GM18861 (cell line): Measurements from ENCODE around the gene HIGD1A.

Experiments used
- ATAC-seq: cut with Tn5 transposase; IDR thresholded peaks from one replicate; pipeline ENCODE4 v1.9.1; 2021; ENCODE audit not compliant: unreplicated experiment

The HIGD1A gene

DNA sequence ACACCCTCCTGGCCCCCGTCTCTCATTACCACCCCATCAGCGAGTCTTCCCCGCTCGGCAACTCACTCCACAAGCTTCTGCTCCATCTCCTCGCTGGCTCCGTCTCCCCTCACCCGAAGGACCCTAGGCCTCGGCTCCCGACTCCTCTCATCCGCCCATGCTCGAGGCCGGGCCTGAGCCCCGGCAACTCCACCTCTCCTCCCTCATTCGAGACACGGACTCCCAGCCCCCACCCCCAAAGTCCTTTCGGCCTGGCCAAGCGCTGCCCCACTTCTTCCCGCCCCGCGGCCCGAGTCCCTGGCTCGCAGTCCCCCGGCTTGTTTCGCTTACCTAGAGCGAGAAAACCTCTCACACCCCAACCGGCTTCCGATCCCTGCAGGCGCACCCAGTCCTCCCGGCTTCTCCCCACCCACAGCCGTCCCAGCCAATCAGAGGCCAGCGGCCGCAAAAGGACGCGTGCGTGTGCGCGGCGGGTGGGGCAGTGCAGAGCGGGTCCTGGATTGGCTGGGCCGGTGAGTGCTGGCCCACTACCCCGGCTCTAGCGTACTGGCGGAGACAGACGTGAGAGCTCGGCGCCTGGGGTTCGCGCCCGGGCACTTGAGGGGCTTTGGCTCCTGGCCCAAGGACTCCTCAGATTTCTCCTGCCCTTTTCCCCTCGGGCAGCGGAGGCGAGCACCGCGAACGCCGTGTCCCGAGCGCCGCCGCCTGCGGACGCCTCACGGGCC, at the start of gene HIGD1A:
Gene HIGD1A (minus strand): TSS at position 385 of the 725 bp plus-strand sequence. CDS start 10,237 bp downstream, outside the sequence.
- ATAC-seq = peak; percentile 98

DNA sequence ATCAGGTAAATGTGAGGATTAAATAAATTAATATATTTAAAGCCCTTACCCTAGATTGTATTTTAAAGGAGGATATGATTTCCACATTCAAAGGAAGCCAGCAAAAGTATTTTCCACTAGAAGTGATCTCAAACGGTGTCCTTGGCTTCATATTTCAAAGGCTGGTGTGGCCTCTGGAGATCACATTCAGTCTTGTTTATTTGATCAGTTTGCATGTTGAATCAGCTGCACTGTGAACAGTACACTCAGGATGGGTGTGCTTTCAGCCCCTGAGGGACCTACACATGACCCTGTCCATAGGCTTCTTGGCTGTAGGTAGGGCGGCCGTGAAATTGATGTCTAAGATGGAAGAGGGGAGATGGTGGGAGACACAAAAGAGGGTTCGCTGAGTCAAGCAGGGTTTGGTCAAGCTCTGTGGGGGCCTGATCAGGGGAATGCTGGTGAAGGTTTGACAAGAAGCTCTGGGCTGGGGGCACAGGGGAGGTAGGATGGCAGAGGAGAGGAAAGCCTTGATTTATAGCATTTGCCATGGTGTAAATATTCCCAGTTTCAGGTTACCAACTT, 49.5 kb upstream of the HIGD1A start:
- ATAC-seq = no peak

DNA sequence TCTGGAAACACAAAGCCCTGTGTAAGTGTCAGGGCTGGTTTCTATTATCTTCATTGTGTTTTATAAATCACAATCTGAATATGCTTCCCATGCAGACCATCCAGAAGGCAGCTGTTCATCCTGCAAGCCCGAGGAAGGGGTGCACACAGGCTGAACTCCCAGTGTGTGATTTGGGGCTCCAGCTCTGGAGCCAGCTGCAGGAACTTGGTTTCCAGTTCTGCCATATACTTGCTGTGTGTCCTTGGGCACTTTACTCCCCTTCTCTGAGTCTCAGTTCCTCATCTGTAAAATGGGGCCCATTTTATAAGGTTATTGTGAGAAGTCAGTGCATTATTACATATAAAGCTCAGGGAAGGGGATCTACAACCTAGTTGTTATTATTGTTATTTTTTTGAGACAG, 48.8 kb upstream of the HIGD1A start:
- ATAC-seq = no peak

DNA sequence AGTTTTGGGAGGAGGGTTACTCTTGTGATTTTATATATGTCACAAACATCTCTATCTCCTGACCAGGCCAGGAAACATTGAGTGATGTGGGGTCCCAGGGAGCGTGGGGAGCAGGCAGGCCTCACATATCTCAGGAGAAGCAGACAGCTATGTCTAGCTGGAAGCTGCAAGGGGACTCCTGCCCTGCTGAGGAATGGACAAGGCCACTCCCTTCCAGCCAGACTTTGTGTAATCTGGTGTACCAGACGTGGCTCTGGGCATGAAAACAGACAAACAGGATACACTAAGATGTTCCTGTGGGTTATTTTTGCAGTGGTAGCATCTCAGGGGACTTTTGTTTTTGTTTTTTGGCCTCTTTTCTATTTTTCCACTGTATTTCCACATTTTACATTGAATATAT, 48.2 kb upstream of the HIGD1A start:
- no peak for ATAC-seq

DNA sequence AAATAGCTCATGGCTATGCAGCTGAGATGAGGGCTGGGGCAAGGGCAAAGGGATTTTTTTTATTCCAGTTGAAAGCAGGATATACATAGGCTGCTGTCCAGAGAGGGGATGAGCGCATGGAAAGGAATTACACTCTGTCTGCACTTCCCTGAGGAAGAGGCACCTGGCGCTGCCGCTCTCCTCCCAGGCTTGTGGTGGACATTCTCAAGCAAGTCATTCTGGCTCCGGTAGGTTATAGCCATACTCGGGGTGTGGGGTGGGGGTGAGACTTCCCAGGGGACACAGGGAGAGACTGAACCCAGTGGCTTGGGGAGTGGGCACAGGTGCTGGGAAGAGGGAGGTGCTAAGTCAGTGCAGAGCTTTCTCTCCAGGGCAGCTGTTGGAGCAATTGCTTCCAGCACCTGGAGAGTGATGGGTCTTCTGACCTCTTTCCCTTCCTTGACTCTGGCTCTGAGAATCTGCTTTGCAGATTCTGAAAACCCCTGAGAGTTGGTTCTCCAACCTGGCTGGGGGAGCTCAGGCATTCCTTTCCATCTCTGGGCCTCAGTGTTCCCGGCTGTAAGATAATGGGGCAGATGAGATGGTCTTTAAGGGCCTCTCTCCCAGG, 47.0 kb upstream of the HIGD1A start:
- no peak for ATAC-seq

DNA sequence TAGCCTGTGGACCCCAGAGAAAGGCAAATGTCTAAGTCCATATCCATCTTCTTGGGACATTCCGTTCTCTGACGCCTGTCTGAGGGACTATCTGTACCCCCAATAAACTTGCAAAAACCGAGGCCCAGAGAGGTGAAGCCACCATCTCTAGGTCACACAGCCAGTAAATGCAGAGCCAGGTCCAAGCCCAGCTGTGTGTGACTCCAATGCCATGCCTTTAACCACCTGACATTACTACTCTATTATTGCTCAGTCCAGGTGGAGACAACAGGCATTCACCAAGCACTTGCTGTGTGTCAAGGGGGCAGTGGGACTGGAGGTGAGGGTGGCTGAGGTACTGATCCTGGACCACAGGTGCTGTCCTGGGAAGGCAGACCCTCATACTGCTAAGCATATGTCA, 46.0 kb upstream of the HIGD1A start:
- no peak for ATAC-seq

DNA sequence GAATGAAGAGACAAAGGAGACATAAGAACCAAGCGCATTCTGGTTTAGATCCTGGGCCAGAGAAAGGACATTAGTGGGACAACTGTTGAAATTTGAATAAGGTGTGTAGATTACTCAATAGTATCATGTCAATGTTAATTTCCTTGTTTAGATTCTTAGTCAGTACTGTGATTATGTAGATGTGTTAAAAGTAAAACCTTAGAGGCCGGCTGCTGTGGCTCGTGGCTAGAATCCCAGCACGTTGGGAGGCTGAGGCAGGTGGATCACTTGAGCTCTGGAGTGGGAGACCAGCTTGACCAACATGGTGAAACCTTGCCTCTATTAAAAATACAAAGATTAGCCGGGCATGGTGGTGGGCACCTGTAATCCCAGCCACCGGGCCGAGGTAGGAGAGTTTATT, 44.7 kb upstream of the HIGD1A start:
- ATAC-seq = no peak

DNA sequence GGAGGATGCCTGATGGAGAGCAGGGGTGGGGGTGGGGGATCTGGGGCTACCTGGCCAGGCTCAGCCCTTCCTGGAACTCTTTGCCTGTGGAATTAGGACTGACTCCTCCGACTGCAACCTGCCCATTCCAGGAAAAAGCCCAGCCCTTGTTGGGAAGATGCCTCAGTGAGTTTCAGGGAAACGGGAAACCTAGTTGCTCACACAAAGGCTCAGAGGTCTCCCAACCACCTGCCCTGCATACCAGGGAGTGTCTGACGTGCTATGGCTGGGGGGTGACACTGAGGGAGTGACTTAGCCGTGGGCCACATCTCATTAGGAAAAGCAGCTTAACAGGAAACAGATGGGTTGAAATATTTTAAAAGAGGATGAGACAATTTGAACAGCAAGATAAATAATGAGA, 43.4 kb upstream of the HIGD1A start:
- no peak for ATAC-seq

DNA sequence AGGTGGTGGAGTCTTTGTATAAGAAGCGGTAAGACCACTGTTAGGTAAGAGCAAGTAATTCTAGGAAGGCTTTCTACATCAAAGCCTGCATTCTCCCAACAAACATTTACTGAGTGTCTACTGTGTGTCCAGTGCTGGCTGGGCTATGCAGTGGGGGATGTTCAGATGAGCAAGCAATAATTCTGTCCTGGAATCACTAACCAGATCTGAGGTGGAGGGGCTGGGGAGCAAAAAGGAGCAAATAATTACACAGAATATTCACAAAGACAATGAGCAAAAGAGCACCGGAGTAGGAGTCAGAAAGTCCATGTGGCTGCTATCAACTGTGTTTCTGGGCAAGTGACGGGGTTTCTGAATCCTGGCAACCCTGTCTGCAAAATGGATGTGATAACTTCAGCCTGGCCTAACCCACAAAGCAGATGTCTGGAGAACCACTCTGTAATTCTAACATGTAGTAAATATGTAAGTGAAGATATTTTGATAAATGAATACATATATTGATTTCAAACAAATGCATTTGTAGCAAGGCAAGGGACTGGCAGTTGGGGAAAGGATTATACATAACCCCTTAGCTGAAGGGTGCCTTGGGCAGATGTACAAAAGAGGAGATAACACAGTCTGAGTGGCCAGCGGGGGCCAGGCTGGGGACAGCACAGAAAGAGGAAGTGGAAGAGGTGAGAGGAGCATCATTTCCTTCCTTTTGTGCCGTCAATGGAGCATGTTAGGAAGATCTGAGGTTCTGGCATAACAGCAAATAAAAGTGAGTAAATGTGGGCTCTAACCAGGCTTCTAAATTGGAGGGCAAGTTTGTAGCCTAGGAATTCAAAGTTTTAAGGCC, 42.6 kb upstream of the HIGD1A start:
- ATAC-seq = peak; percentile 59

DNA sequence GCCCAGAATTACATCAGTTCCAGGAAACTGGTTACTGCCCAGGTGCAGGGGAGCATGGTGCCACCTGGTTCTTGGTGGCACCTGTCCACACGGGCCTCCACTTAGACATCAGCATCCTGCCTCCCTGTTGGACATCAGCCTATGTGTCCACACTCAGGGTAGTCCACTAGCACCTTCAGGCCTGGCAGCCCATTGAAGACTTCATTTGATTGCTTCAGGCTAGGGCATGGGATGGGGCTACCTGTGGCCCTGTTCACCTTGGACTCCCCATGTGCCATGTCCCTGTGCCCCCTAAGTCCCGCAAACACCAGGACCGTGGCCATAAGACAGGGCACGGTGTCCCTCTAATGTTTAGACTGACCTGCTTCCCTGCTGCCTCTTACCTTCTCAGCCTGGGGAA, 40.5 kb upstream of the HIGD1A start:
- no peak for ATAC-seq

DNA sequence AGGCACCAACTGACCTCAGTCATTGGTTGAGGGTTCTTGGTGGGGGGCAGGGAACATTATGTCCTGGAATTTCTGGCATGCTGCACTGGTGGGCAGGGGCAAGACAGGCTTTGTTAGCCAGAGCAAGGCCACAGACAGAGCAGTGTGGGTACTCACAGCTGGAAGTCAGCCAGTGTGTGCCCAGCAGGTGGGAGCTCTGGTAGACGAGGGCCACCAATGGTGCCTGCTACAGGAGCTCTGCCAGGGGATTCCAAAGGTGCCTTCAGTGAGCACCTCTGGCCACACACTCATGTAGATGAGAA, 40.1 kb upstream of the HIGD1A start:
- no peak for ATAC-seq

DNA sequence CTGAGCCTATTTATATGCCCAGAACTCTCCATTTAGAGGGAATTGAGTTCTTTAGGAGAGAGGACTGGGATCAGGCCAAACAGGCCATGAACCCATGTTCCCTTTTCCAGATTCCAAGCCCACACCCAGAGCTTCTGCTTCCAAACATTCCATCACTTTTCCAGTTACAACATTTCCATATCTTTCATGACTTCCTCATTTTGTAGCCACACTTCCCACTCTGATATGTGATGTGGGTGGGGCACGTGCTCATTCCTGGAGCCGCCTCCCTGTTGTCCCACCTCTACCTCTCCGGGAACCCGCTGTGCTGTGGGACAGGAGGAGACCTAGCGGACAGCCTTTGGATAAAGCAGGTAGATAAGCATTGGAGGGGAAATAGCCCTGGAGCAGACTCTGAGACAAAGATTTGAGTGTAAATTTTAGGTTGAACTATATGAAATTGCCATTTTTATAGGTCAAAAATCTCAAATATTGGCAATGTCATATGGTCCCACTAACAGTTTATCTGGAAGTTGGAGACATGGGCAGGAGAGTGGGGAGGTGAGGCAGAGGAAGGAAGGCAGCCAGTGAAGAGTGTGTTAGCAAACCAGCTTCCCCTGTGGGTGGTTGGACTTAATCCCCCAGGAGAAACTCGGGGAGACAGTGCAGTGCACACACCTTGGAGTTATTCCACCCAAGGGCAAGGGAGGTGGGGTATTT, 39.6 kb upstream of the HIGD1A start:
- ATAC-seq = no peak

DNA sequence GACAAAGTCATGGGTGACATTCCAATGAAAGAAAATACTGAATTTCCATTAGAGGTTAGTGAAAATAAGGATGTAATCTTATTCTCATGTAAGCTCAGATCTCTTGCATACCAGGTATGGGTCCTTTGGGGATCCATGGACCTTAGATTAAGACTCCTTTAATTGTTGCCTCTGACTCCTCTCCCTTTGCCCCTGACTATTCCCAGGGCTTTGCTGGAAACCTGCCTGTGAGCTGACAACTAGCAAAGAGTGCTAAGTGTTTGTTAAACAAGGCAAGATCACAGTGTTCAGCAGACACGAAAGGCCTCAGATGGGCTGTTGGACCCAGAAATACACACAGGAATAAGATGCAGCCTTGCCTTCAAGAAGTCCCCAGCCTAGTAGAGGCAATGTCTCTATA, 37.0 kb upstream of the HIGD1A start:
- no peak for ATAC-seq

DNA sequence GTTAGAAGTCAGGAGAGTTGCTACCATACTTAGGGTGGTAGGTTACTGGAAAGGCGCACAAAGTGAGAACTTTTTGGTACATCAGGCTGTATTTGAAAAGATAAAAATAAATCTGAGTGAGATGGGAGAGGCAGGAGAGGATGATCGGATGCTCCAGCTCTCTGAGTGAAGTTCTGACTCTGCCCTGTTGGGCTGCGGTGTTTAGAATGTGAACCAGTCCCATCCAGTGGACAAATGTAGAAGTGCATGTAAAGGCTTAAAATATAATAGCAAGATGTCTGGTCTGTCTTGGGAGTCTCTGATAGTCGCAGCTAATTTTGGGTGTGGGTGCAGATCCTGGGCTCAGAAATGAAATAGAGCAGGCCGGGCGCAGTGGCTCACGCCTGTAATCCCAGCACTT, 35.3 kb upstream of the HIGD1A start:
- ATAC-seq = peak; percentile 97

DNA sequence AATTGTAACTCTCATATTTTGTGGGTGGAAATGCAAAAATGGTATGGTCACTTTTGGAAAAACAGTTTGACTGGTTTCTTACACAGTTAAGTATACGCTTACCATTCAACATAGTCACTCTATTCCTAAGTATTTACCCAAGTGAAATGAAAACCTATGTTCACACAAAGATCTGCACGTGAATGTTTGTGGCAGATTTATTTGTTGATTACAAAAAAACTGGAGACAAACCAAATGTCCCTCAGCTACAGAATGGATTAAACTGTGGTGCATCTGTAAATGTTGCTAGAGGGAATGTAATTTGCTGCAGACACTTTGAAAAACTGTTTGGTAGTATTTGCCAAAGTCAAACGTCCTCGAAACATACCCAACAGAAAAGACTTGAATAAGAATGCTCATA, 34.3 kb upstream of the HIGD1A start:
- no peak for ATAC-seq

DNA sequence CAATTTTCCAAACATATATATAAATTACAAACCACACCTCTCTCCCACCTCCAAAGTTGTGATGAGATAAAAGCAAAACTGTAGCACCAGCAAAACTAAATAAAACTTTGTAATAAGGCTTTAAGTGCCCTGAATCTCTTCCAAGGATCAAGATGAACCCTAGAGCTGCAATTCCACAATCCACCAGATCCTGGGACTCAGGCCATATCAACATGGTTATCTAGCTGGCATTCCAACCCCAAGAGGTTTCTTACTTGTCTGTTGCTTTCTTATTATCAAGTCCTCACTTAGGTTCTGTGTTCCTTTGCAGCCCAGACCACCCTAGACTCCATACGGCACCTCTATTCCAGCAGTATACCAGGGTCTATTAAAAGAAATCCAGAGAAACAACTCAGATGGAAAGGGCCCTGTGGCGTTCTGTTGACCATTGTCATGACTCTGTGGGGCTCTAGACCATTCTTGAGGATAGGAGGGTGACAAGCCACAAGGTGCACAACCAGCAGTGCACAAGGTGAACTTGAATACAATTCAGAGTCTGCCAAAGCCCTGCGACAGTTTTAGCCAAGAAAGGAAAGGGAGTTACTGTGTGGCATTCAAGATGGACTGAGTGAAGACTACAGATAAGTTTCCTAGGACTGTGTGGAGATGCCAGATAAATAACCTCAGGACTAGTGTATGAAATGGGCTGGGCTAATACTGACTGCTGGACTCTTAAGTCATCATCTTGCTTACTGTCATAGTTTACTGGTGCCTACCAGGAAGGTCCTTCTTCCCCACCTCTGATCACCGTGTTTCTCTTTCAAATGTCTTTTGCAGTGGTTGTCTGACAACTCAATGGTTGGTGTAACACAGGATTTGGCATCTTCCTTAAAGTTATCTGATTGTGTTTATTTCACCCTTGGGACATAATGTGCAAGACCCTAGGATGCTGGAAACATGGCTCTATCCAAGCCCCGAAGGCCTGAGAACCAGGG, 32.1 kb upstream of the HIGD1A start:
- ATAC-seq = no peak

DNA sequence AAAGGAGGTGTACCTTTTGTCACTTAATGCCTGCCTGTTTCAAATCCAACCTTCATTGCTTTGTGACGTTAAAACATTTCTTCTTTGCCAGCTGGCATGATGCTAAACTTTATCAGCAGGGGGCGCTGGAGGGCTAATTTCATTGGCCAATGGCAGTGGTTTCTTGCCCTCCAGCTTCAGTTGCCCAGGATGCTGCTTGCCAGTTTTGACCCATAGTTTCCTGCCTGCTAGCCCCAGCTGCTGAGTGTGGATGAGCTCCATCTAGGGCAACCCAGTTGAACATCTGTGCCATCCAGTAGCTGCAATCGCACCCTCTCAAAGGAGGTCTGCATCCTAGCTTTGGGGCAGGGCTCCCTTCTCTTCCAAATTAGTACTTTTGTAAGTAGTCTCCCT, 27.0 kb upstream of the HIGD1A start:
- ATAC-seq = no peak

DNA sequence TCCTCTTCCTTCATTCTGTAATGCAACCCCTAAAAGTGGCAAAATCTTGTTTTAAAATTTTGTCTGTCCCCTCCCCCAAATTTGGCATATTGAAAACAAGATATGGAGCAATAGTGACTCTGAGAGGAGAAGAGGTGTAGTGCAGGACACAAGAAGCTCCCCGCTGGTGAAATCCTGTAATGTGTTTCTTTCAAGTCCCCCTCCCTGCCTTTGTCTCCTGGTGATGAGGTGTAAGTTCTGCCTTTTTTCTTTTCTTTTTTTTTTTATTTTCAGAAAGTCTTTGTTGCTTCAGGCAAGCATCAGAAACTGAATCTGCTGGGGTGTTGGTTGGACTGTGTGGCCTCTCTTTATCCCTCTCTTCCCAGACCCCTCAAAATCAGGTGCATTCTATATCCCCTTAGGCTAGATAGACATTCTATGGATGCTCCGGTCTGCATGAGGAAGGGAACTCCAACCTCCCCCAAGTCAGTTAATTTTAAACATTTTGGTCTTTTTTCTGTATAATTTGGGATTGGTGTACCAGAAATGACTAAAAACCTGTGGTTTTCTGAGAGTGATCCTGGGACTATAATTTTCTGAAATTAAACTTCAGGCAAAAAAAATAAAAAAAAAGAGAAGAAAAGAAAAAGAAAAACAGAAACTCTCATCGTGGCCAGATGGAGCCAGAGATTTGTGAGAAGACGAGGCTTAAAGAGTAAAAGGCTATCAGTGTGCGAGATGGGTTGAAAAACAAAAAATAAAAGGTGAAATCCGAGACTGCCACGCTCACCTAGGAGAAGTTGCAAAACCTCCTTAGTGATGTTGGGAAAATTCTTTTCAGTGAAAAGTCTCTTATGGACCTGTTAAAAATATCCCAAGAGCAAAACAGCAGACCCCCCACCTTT, 26.4 kb upstream of the HIGD1A start:
- no peak for ATAC-seq
